CD4-positive, alpha-beta T cell treated with Interleukin-10 for 1 hour (primary cell): Measurements from ENCODE around the gene ATP8A2.
"Not testable (repeated sequence)": the region's sequence is repeated elsewhere in the genome, so short reads cannot be mapped to it uniquely, and the experiment has no call there.

Experiments
- DNase-seq: peaks from one replicate; pipeline ENCODE4 v3.0.0-alpha.2; 2020

ATP8A2 gene

GRCh38 chr13:25371875-25372283 lies at the start of gene ATP8A2:
Gene ATP8A2, plus strand, starts transcription at chr13:25371974. Its CDS starts 239 bp downstream, at chr13:25372213.
- DNase-seq = no peak

GRCh38 chr13:25324100-25324499 lies 47.7 kb upstream of the ATP8A2 start:
- no peak for DNase-seq

GRCh38 chr13:25329706-25330105 lies 42.1 kb upstream of the ATP8A2 start:
- DNase-seq = no peak

- DNase-seq = no peak
Observed at GRCh38 chr13:25330541-25330940, 41.2 kb upstream of the ATP8A2 start.

- DNase-seq = no peak
Observed at GRCh38 chr13:25335856-25336255, 35.9 kb upstream of the ATP8A2 start.

GRCh38 chr13:25345576-25345975 lies 26.2 kb upstream of the ATP8A2 start:
- DNase-seq = no peak

- no peak for DNase-seq
Observed at GRCh38 chr13:25347151-25347550, 24.6 kb upstream of the ATP8A2 start.

- DNase-seq = no peak
Observed at GRCh38 chr13:25351404-25351803, 20.4 kb upstream of the ATP8A2 start.

GRCh38 chr13:25352230-25352629 lies 19.5 kb upstream of the ATP8A2 start:
- no peak for DNase-seq

- no peak for DNase-seq
Observed at GRCh38 chr13:25352806-25353205, 19.0 kb upstream of the ATP8A2 start.

- no peak for DNase-seq
Observed at GRCh38 chr13:25353344-25353743, 18.4 kb upstream of the ATP8A2 start.

- no peak for DNase-seq
Observed at GRCh38 chr13:25354377-25354776, 17.4 kb upstream of the ATP8A2 start.

GRCh38 chr13:25360443-25360842 lies 11.3 kb upstream of the ATP8A2 start:
- not testable (repeated sequence) for DNase-seq

- no peak for DNase-seq
Observed at GRCh38 chr13:25365720-25366235, 6.0 kb upstream of the ATP8A2 start.

- no peak for DNase-seq
Observed at GRCh38 chr13:25371158-25371874, 458 bp upstream of the ATP8A2 start.

- DNase-seq = no peak
Observed at GRCh38 chr13:25372284-25373081, 709 bp downstream of the ATP8A2 start.

GRCh38 chr13:25375727-25376358 lies 4.1 kb downstream of the ATP8A2 start:
- DNase-seq = peak; percentile 52

GRCh38 chr13:25377244-25377962 lies 5.6 kb downstream of the ATP8A2 start:
- DNase-seq = no peak

- DNase-seq = no peak
Observed at GRCh38 chr13:25378528-25378927, 6.8 kb downstream of the ATP8A2 start.

GRCh38 chr13:25379011-25379410 lies 7.2 kb downstream of the ATP8A2 start:
- DNase-seq = no peak

- no peak for DNase-seq
Observed at GRCh38 chr13:25380082-25380481, 8.3 kb downstream of the ATP8A2 start.

- DNase-seq = no peak
Observed at GRCh38 chr13:25380741-25381324, 9.1 kb downstream of the ATP8A2 start.
